ENCODE results near the gene OAS3.

Gene OAS3

GRCh38 chr12:113000433-113000832 lies 62.2 kb downstream of the OAS3 start (continued):
- TF ChIP-seq RARB (CRISPR knock-in tag; IDR thresholded peaks at IDR 0.05) (no peak), ZNF70 (CRISPR knock-in tag; IDR thresholded peaks at IDR 0.05) (no peak), TSHZ2 (CRISPR knock-in tag; IDR thresholded peaks at IDR 0.05) (no peak), ZFP3 (CRISPR knock-in tag; IDR thresholded peaks at IDR 0.05) (no peak)

- ATAC-seq: no peak
- TF ChIP-seq TOX (CRISPR knock-in tag; IDR thresholded peaks at IDR 0.05; ENCODE audit: borderline replicate concordance) (no peak), GLIS3 (CRISPR knock-in tag; IDR thresholded peaks at IDR 0.05) (no peak), PPARA (CRISPR knock-in tag; IDR thresholded peaks at IDR 0.05; ENCODE audit: borderline replicate concordance) (no peak), RARB (CRISPR knock-in tag; IDR thresholded peaks at IDR 0.05) (no peak), CSRNP3 (CRISPR knock-in tag; IDR thresholded peaks at IDR 0.05) (no peak), OSR1 (CRISPR knock-in tag; IDR thresholded peaks at IDR 0.05) (no peak), ZFP30 (CRISPR knock-in tag; IDR thresholded peaks at IDR 0.05) (no peak)
Measured at GRCh38 chr12:113002155-113002554, 63.9 kb downstream of the OAS3 start.

- TF ChIP-seq TSHZ2 (CRISPR knock-in tag; IDR thresholded peaks at IDR 0.05) (no peak), ARNTL (CRISPR knock-in tag; IDR thresholded peaks at IDR 0.05; ENCODE audit: borderline replicate concordance, low read depth) (no peak), ZFP30 (CRISPR knock-in tag; IDR thresholded peaks at IDR 0.05) (no peak), ESRRG (CRISPR knock-in tag; IDR thresholded peaks at IDR 0.05) (no peak), CSRNP3 (CRISPR knock-in tag; IDR thresholded peaks at IDR 0.05) (no peak), PATZ1 (CRISPR knock-in tag; IDR thresholded peaks at IDR 0.05; ENCODE audit: borderline replicate concordance) (no peak), ISL1 (CRISPR knock-in tag; IDR thresholded peaks at IDR 0.05) (no peak)
- no peak for ATAC-seq
Measured at GRCh38 chr12:113002676-113003075, 64.4 kb downstream of the OAS3 start.

- TF ChIP-seq TCF4 (CRISPR knock-in tag; IDR thresholded peaks at IDR 0.05; ENCODE audit: borderline replicate concordance) (no peak), ZFP3 (CRISPR knock-in tag; IDR thresholded peaks at IDR 0.05) (no peak), RARB (CRISPR knock-in tag; IDR thresholded peaks at IDR 0.05) (no peak), ZFP30 (CRISPR knock-in tag; IDR thresholded peaks at IDR 0.05) (no peak), SNAI2 (CRISPR knock-in tag; IDR thresholded peaks at IDR 0.05) (no peak), ISL1 (CRISPR knock-in tag; IDR thresholded peaks at IDR 0.05) (no peak), CSDC2 (CRISPR knock-in tag; IDR thresholded peaks at IDR 0.05) (no peak), CREB5 (CRISPR knock-in tag; IDR thresholded peaks at IDR 0.05; ENCODE audit: low read depth) (no peak), ZNF8 (CRISPR knock-in tag; IDR thresholded peaks at IDR 0.05) (no peak), TOX (CRISPR knock-in tag; IDR thresholded peaks at IDR 0.05; ENCODE audit: borderline replicate concordance) (no peak), PPARA (CRISPR knock-in tag; IDR thresholded peaks at IDR 0.05; ENCODE audit: borderline replicate concordance) (no peak), TSHZ2 (CRISPR knock-in tag; IDR thresholded peaks at IDR 0.05) (no peak)
- ATAC-seq: no peak
Measured at GRCh38 chr12:113003636-113004035, 65.4 kb downstream of the OAS3 start.

All from SK-N-SH treated with all-trans-retinoic acid at 6 μM for 48 hours (cell line).